ENCODE measurements around the gene SFR1.

DNA sequence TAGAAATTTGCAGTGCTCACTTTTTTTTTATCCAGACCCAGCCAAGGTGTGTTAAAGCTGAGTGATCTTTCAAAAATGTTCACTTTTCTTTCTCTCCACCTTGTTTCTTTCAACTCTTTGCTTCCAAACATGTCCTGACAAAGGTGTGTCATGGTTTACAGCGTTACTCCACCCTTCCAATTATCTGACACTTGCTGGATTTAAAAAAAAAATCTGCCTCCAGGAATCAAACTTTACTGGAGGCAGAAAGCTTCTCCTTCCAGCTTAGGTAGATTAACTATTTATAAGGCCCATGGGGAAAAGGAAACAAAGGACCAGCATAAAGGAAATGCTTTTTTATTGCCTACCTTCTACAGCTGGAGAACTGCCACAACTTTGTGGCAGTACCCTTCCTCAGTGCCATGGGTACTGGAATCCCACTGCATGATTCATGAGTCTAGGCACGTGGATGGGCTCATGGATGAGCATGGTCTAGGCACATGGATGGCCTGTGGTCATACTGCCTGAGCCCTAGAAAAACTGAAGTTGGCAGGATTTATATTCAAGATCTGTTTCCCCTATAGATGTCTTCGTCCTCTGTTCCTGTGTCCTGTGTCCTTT is 36.1 kb upstream of the SFR1 start, which contains the start of gene COL17A1:
- TF ChIP-seq EZH2 (IDR thresholded peaks at IDR 0.05; ENCODE audit: low read length, unreplicated experiment) (no peak), EZH2phosphoT487 (IDR thresholded peaks at IDR 0.05; ENCODE audit: borderline replicate concordance, low read length) (no peak)
